Skeletal muscle satellite cell (primary cell): ENCODE data around the gene TIMELESS.

ENCODE experiments used
- H3K27me3 ChIP-seq: 2 replicates; pipeline ENCODE4 v1.7.0; 2013; ENCODE audit warnings: low read length; ENCODE audit not compliant: control insufficient read depth, insufficient read depth
- H3K36me3 ChIP-seq: 2 replicates; pipeline ENCODE4 v1.7.0; 2013; ENCODE audit warnings: mild to moderate bottlenecking, control low read depth, low read length; ENCODE audit not compliant: insufficient read depth
- H3K4me1 ChIP-seq: 2 replicates; pipeline ENCODE4 v1.7.0; 2013; ENCODE audit warnings: low read length; ENCODE audit not compliant: control insufficient read depth, insufficient read depth
- H3K4me2 ChIP-seq: 2 replicates; pipeline ENCODE4 v1.7.0; 2013; ENCODE audit warnings: mild to moderate bottlenecking, low read length
- H3K4me3 ChIP-seq: 2 replicates; pipeline ENCODE4 v1.7.0; 2013; ENCODE audit warnings: low read length
- H3K9ac ChIP-seq: 2 replicates; pipeline ENCODE4 v1.7.0; 2013; ENCODE audit warnings: mild to moderate bottlenecking, low read depth, low read length, moderate library complexity
- H3K9me3 ChIP-seq: replicated peaks from 2 replicates; pipeline ENCODE4 v1.7.0; 2013; ENCODE audit warnings: mild to moderate bottlenecking, control low read depth, low read length

The TIMELESS gene

DNA sequence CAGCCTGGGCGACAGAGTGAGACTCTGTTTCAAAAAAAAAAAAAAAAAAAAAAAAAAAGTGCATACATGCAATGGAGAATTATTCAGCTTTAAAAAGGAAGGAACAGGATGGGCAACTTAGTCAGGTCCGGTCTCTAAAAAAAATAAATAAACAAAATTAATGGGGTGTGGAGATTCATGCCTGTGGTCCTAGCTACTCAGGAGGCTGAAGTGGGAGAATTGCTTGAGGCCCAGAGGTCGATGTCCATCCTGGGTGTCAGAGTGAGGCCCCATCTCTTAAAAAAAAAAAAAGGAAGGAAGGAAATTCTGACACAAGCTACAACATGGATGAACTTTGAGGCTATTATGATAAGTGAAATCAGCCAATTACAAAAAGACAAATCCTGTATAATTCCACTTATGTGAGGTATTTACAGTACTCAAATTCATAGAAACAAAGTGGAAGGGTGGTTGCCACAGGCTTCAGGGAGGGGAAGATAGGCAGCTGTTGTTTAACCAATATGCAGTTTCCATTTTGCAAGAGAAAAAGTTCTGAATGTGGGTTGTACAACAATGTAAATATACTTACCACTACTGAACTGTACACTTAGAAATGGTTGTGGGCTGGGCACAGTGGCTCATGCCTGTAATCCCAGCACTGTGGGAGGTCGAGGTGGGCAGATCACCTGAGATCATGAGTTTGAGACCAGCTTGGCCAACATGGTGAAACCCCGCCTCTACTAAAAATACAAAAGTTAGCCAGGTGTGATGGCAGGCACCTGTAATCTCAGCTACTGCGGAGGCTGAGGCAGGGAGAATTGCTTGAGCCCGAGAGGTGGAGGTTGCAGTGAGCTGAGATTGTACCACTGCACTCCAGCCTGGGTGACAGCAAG, 74.3 kb downstream of the TIMELESS start:
- Histone ChIP-seq H3K4me1 (peaks cover 2% of the 10 kb centered on the region), H3K36me3 (no peaks in the 10 kb centered on the region), H3K4me2 (no peak overlapping the region), H3K9me3 (no peaks in the 10 kb centered on the region), H3K27me3 (peaks cover 12% of the 10 kb centered on the region), H3K4me3 (no peak overlapping the region), H3K9ac (no peak overlapping the region)

DNA sequence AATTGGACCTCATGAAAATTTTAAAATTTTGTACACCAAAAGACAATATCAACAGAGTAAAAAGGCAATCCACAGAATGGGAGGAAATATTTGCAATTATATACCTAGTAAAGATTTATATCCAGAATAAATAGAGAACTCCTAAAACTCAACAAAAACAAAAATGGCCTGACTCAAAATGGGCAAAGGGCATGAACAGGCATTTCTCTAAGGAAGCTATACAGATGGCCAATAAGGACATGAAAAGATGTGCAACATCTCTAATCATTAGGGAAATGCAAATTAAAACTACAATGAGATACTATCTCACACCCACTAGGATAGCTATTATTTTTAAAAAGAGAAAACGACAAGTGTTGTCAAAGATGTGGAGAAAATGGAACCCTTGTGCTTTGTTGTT, 75.7 kb downstream of the TIMELESS start:
- Histone ChIP-seq H3K4me2 (no peak overlapping the region), H3K4me3 (no peak overlapping the region), H3K9me3 (no peaks in the 10 kb centered on the region), H3K4me1 (peaks cover 2% of the 10 kb centered on the region), H3K36me3 (no peaks in the 10 kb centered on the region), H3K27me3 (peaks cover 12% of the 10 kb centered on the region), H3K9ac (no peak overlapping the region)

DNA sequence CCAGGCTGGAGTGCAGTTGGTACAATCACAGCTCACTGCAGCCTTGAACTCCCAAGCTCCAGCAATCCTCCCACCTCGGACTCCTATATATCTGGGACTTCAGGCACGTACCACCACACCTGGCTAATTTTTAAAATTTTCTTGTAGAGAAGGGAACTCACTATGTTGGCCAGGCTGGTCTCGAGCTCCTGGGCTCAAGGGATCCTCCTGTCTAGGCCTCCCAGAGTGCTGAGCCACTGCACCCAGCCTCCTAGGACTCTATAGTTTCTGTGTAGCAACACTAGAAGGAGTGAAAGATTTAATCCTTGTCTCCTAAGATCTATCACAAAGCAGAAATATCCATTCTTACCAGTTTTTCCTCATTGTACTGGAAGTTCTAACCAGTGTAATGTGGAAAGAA, 82.3 kb downstream of the TIMELESS start:
- Histone ChIP-seq H3K9me3 (no peaks in the 10 kb centered on the region), H3K9ac (no peak overlapping the region)

More for the DNA sequence above, 82.3 kb downstream of the TIMELESS start:
- Histone ChIP-seq H3K36me3 (no peaks in the 10 kb centered on the region), H3K4me1 (no peaks in the 10 kb centered on the region), H3K4me3 (no peak overlapping the region), H3K27me3 (peaks cover 8% of the 10 kb centered on the region), H3K4me2 (no peak overlapping the region)
